ENCODE measurements around the gene MNDA. TPM values are rescaled to one million over a fixed set of nuclear protein-coding genes. Genes with fewer than 3 reads are reported as not detected.

Gene MNDA
- total and polyA plus RNA-seq, 2 of the 8 experiments (the other 6 are each of a cell fraction or from before 2014, with no cell fraction given), result not detected

DNA sequence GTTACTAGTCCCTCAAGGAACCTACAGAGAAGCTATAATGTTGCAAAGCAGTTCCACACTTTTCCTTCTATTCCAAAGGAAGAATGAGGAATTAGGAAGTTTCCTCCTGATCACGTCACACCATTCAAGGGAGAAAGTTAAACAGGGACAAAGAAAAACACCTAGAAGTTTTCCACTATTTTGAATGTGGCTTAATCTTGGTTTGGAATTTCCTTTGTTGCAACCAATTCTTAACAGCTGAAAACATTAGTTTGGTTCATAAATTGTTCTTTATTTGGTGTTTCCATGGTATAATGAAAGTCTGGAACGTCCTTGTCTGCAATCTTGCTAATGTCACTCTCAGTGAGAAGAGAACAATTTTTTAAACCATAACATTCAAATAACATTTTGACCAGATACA, 8.4 kb downstream of the MNDA start (continued):
- no peak for TF ChIP-seq HDAC6 (IDR thresholded peaks at IDR 0.05; ENCODE audit: low read depth, low read length)
- no peak for TF ChIP-seq RFX5 (IDR thresholded peaks at IDR 0.05; ENCODE audit: borderline replicate concordance, low read depth, low read length)
- TF ChIP-seq CHD1 (IDR thresholded peaks at IDR 0.05; ENCODE audit: low read depth, low read length), result no peak
